WERI-Rb-1 (cell line): ENCODE measurements around the gene RASSF8.

Experiments
- DNase-seq: peaks from one replicate; pipeline ENCODE4 v3.0.0-alpha.2; 2020
- H3K27ac ChIP-seq: fragments of 250-450 bp; sonication (Bioruptor Pico); 2 replicates; pipeline ENCODE4 v1.5.1; 2020; ENCODE audit warnings: mild to moderate bottlenecking, moderate library complexity
- H3K27me3 ChIP-seq: fragments of 250-450 bp; sonication (Bioruptor Pico); 2 replicates; pipeline ENCODE4 v1.5.1; 2021; ENCODE audit warnings: mild to moderate bottlenecking, low read depth, moderate library complexity; ENCODE audit not compliant: insufficient read depth, severe bottlenecking
- H3K36me3 ChIP-seq: fragments of 250-450 bp; sonication (Bioruptor Pico); 2 replicates; pipeline ENCODE4 v1.5.1; 2020; ENCODE audit warnings: mild to moderate bottlenecking, moderate library complexity
- H3K4me3 ChIP-seq: 2 replicates; pipeline ENCODE4 v1.5.1; 2011; ENCODE audit warnings: low read depth, mild to moderate bottlenecking, control low read depth, low read length
- H3K9me3 ChIP-seq: fragments of 250-450 bp; sonication (Bioruptor Pico); 2 replicates; pipeline ENCODE4 v1.5.1; 2021; ENCODE audit warnings: mild to moderate bottlenecking, moderate library complexity; ENCODE audit not compliant: severe bottlenecking
- CTCF ChIP-seq: IDR thresholded peaks from 2 replicates; pipeline ENCODE4 v1.5.1; 2011; ENCODE audit warnings: low read depth, mild to moderate bottlenecking, control low read depth, inconsistent platforms, low read length

Gene RASSF8

GRCh38 chr12:26120561-26121274 is 162.2 kb downstream of the RASSF8 start:
- no peak for DNase-seq
- H3K9me3 ChIP-seq, result no peaks in the 10 kb centered on the region
- H3K4me3 ChIP-seq, result no peak overlapping the region
- no peaks in the 10 kb centered on the region for H3K36me3 ChIP-seq
- no peak overlapping the region for H3K27ac ChIP-seq
- no peak for TF ChIP-seq CTCF
- peaks cover 45% of the 10 kb centered on the region for H3K27me3 ChIP-seq

DNA sequence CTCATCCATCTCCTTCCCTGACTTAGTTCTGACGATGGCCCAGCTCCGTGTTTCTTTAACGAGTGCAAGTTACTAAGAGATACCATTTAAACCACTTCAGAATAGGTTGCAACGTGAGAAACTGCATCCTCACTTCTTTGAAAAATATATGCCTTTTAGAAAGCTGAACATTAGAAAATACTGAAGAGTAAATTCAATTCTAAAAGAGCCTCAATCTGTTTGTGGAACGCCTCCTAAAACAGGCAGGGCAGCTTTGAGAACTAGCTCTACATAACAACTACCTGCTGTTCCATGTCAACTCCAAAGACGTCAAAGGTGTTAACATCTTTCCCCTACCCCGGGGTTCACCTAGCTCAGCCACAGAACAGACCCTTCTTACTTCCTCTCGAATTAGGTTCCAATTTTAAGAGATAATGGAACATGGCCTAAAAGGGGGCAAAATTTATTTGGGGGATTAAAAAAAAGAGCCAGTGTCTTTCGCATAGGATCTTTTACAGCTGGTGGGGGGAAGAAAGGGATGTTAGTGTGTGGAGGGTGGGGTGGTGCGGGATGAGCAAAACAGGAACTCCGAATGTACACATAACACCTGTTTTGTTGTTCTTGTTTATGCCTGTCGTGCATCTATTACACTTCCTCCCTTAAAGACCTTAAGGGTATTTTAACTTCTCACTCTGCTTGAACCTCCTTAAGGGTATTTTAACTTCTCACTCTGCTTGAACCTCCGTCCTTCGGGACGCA is 163.0 kb downstream of the RASSF8 start:
- no peaks in the 10 kb centered on the region for H3K36me3 ChIP-seq
- H3K27me3 ChIP-seq, result peaks cover 52% of the 10 kb centered on the region

GRCh38 chr12:26122061-26122680 is 163.7 kb downstream of the RASSF8 start:
- H3K27ac ChIP-seq, result no peak overlapping the region
- DNase-seq, result peak; percentile 11
- peaks cover 58% of the 10 kb centered on the region for H3K27me3 ChIP-seq
- H3K9me3 ChIP-seq, result no peaks in the 10 kb centered on the region
- TF ChIP-seq CTCF, result no peak
- peak overlapping the region; percentile 22 for H3K4me3 ChIP-seq
- H3K36me3 ChIP-seq, result no peaks in the 10 kb centered on the region

More for the DNA sequence above, 163.0 kb downstream of the RASSF8 start:
- no peak for DNase-seq
- no peak for TF ChIP-seq CTCF
- Histone ChIP-seq H3K27ac (no peak overlapping the region), H3K9me3 (no peaks in the 10 kb centered on the region), H3K4me3 (no peak overlapping the region)

DNA sequence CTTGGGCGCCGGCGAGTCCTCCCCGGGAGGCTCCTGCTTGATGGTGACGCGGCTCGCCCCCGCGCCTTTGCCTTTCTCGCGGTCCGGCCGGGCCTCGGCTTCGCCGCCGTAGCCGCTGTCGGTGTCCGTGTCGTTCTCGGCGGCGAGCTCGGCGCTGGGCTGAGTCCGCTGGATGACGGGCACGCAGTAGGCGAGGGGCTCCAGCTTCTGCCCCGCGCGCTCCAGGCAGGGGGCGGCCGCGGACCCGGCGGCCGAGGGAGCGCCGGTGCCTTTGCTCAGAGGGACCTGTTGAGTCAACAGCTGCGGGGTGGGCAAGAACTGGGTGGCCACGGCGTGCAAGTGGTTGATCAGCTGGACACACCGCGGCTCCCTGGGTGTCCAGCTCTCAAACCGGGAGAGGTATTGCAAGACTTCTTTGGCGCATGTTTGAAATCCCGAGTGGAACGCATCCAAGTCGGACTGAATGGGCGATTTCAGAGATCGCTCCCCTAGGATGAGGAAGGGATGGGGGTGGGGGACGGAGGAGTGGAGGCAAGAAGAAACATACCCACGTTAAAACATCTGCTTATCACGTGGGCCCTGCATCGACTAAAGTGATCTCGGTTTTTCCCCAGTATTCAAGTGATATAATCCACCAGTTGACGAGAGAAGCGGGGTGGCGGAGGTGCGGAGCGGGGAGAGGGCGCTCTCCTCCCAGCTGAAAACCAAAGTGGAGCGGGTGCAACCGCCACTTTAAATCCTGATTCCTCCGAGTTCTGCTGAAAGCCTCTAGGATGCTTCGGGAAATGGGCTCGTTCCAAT is 164.4 kb downstream of the RASSF8 start:
- Histone ChIP-seq H3K36me3 (no peaks in the 10 kb centered on the region), H3K4me3 (peak overlapping the region; percentile 22), H3K27ac (no peak overlapping the region), H3K9me3 (no peaks in the 10 kb centered on the region), H3K27me3 (peaks cover 65% of the 10 kb centered on the region)
- peak; percentile 33 for DNase-seq
- 0 out of 2 replicates have a peak, but pooled peaks have one; percentile 28 for TF ChIP-seq CTCF

GRCh38 chr12:26123482-26123980 is 165.0 kb downstream of the RASSF8 start:
- Histone ChIP-seq H3K27me3 (peaks cover 70% of the 10 kb centered on the region), H3K27ac (no peak overlapping the region), H3K36me3 (no peaks in the 10 kb centered on the region), H3K4me3 (no peak overlapping the region), H3K9me3 (no peaks in the 10 kb centered on the region)
- no peak for DNase-seq
- no peak for TF ChIP-seq CTCF
